HG03045 (cell line): ENCODE results near the gene TMED5.
A peak's percentile ranks its signal among the peaks of the same experiment; 100 is the strongest.
"Not testable (repeated sequence)": the region's sequence is repeated elsewhere in the genome, so short reads cannot be mapped to it uniquely, and the experiment has no call there.

Experiments used
- ATAC-seq: cut with Tn5 transposase; IDR thresholded peaks from one replicate; pipeline ENCODE4 v1.9.1; 2021; ENCODE audit warnings: mild to moderate bottlenecking, moderate library complexity; ENCODE audit not compliant: unreplicated experiment

TMED5 gene

DNA sequence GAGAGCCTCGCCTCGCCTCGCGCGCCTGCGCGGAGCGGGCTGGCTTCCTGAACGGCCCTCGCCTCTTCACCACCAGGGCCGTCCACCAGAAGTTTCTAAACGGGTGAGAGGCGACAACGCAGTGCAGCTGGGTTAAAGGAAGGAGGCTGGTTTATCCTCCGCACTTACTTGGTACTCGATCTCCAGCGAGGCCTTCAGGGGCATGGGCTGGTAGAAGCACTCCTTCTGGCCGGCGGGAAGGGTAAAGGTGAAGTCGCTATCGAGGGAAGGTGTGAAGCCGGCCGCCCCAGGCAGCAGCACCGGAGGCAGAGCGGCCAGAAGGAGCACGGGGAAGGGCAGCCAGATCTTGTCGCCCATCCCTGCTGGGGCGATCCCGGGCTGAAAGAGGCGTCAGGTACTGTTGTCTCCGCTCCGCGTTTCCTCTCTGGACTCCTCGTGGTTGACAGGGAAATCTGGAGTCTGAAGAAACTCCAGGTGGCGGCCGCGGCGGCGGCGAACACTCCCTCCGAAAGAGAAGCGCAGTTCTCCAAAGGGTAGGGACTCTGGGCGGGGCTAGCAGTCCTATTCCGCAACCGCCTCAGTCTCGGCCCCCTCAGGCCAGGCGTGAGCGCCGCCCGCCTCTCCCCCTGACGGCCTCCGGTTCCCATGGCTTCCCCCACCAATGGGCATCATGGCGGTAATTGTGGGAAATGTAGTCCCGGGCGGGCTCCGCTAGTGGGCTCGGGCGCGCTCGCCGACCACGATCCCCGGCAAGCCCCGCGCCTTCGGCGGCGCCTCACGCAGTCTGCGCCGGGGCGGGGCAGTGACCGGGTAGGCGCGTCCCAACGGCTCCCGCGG, at the start of gene TMED5:
Gene TMED5 (minus strand): TSS at position 528 of the 837 bp plus-strand sequence. CDS start 171 bp downstream, at position 357.
- ATAC-seq: peak; percentile 89

DNA sequence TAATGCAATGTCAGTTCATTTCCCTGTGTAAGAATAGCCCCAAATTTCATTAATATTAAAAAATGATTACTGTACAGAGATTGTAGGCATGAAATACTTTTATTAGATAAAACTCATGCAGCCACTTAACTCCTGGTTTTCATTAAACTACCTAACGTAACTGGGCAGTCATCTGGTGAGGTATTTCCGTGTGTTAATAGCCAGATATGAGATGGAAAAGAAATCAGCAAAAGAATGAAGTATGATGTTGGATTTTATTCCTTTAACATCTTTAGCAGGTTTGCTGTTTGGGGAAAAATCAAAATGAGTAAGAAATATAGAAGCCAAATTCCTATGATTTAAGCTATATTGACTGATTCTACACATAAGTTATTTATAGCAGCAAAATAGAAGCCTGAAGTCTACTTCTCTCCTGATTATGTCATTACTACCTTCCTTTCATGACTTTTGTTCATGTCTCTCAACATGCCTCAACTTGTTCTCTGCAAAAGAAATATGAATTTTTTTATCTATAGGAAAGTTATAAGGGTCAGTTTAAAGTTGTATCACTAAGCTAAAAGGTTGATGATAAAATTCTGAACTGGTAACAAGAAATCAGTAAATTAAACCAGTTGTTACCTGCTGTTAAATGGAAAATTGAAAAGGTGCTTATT, 42.9 kb upstream of the TMED5 start:
- ATAC-seq: no peak

DNA sequence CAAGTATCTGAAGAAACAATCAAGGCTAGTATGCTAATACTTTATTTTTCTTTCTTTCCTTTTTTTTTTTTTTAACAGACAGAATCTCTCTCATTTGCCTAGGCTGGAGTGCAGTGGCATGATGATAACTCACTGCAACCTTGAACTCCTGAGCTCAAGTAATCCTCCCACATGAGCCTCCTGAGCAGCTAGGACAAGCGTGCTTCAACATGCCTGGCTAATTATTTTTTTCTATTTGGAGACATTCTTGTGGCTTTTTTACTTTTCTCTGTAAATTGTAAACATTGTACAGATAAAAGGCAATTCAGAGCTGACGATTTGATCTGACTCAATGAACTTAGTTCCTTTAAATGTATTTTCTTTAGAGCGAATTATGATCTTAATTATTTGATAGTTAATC, 41.7 kb upstream of the TMED5 start:
- ATAC-seq: no peak

DNA sequence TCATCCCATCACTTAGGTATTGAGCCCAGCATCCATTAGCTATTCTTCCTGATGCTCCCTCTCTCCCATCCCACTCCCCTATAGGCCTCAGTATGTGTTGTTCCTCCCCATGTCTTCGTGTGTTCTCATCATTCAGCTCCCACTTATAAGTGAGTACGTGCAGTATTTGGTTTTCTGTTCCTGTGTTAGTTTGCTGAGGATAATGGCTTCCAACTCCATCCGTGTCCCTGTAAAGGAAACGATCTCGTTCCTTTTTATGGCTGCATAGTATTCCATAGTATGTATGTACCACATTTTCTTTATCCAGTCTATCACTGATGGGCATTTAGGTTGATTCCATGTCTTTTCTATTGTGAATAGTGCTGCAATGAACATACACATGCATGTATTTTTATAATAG, 40.5 kb upstream of the TMED5 start:
- ATAC-seq: not testable (repeated sequence)

DNA sequence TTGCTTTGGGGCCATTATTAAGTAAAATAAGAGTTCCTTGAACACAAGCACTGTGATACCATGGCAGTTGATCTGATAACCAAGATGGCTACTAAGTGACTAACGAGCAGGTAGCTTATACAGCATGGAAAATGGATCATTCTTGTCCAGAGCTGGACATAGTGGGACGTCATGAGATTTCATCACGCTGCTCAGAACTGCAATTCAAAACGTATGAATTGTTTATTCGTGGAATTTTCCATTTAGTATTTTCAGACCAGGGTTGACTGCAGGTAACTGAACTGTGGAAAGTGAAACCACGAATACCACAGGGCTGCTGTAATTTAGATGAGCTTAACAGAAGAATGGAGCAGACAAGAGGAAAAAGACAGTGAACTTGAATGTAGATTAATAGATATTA, 39.2 kb upstream of the TMED5 start:
- no peak for ATAC-seq

DNA sequence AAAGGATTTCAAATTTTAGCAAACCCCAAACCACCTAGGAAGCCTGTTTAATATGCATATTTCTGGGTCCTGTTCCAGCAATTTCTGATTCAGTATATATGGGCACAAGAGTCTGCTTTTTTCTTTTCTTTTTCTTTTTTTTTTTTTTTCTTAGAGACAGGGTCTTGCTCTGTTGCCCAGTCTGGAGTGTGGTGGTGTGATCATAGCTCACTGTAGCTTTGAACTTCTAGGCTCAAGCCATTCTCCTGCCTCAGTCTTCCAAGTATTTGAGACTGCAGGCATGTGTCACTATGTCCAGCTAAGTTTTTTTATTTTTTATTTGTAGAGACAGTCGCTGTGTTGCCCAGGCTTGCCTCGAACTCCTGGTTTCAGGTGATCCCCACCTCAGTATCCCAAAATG, 35.1 kb upstream of the TMED5 start:
- ATAC-seq: no peak

DNA sequence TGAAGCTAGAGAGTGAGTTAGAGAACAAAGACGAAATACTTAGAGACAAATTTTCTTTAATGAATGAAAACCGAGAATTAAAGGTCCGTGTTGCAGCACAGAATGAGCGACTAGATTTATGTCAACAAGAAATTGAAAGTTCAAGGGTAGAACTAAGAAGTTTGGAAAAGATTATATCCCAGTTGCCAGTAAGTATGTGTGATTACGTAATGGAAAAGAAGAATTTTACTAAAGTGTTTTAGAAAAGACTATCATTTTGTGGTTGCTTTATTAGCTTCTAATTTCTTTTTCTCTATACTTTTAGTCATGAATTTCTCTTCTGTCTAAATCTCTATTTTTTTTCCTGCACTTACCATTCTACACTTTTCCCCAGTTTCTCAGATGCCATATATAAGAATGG, 27.0 kb upstream of the TMED5 start:
- no peak for ATAC-seq

DNA sequence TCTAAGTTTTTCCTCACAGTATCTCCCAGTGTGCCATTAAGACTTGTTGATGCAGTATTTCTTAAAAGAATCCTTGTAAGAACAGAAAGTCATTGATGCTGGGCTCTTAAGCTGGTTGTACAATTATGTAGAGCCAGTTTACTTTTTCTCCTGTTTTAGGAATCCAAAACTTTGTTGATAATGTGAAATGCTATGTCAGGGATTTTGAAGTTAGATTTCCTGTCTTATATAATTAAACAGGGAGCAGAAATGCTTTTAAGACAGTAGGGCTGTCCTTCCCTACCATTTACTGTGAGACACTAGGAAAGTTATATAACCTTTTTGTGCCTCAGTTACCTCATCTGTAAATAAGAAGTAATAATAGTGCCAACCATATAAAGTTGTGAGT, 26.3 kb upstream of the TMED5 start:
- ATAC-seq: no peak

DNA sequence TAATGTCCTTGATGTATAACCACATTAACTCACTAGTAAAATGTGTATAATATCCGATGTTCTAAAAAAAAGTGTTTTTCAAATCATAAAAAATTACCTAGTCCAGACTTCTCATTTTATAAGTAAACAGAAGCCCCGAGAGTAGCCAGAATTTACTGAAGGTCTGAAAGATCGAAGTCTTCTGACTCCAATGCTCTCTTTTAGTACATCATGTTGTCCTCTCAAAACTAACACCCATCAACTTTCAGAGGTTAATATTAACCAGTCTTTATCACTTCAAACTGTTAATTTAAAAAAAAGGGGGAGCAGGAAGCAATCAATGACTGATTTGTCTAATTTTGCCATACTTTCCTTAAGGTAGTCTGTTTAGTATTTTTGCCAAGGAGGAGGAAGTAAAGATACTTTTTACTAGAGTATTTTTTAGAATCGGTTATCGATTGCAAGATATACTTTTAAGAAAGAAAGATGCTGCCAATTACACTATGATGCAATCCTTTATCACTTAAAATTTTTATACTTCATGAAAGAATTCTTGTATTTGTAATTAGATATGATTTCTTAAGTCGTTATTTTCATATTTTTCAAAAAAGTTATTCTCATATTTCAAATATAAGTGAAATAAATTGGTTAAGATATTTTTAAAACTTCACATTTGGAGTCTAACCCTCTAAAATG, 25.8 kb upstream of the TMED5 start:
- no peak for ATAC-seq

DNA sequence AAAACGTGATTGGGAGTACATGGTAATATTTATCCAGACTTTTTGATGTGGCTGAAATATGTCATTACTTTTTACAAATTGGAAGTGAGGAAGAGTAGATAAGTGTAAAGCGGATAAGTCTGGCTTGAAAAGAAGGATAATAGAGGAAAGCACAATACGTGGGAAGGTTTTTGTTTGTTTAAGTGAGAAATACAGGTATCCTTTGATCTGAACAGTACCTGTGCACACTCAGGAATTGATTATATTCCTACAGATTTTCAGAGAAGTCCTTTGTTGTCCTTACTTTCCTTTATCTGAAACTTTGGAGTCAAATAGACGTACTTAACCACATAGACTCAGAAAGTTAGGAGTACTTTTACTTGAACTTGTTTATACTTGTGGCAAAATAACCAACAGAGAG, 20.5 kb upstream of the TMED5 start:
- no peak for ATAC-seq

DNA sequence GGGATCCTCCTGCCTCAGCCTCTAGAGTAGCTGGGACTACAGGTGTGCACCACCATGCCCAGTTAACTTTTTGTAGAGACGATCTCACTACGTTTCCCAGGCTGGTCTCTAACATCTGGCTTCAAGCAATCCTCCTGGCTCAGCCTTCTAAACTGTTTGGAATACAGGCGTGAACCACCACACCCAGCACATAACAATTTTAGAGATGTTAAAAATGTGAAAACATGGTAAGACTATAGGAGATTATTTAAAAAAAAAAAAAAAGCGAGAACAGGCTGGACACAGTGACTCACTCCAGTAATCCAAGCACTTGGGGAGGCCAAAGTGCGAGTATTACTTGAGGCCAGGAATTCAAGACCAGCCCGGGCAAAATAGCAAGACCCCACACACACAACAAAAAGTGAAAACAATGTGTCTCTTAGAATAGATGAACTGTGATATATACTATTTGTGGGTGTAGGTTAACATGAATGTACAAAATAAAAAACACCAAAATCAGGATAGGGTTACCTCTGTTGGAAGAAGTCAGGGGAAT, 19.9 kb upstream of the TMED5 start:
- ATAC-seq: no peak

DNA sequence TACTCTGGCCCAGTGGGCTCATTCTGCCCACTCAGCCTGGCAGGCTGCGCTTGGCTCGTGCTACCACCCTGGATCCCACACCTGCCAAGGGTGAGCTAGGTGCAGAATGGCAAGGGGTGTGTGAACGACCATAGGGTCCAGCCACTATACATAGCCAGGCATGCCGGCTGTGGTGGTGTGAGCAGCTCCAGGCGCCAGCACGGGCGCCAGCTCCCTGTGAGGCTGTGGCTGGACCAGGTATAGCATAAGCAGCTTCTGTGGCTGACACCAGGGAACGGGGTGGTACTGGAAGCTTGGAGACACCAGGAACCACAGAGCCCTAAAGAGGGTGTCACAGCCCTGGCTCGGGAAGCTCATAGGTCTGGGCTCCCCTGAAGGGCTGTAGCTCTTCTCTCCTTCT, 18.9 kb upstream of the TMED5 start:
- ATAC-seq: no peak

DNA sequence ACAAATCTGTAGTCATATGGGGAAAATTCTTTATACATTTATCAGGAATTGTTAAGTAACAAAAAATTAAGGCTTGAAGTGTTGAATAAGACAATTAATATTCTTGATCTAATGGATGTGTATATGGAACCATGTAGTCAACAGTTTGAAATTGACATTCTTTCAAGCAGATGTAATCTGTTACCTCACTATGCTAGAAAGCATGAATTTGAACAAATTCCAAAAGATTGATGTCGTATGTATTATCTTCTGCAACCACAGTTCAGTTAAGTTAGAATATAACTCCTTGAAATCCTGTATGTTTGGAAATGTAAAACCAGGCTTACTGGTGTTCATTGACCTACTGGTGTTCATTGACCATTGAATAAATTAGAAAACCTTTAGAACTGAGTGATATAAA, 16.4 kb upstream of the TMED5 start:
- no peak for ATAC-seq

DNA sequence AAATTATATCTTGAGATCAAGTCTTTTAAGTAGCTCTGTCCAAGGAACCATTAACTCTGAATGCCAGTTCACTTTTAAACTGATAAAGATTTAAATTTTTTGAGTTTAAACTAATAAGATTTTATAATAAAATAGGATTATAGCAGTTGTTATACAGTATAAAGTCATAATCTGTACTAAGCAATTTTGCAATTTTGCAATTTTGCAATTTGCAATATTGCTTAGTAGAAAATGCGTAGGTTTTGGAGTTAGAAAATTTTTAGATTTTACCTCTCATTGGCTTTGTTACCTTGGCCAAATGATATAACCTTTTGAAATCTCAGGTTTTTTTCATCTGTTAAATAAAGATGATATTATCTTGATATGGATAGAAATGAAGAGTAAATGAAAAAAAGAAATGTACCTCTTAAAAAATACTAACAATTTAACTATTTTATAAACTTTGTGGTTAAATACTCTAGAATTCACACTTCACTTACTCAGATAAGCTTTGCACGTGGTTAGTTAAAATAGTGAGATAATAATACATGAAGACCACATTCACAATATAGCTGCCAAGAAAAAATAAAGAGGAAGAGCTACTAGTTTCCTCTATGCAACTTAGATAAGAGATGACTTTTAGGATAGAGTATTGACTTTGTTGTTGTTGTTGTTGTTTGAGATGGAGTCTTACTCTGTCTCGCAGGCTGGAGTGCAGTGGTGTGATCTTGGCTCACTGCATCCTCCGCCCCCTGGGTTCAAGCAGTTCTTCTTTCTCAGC, 14.2 kb upstream of the TMED5 start:
- no peak for ATAC-seq

DNA sequence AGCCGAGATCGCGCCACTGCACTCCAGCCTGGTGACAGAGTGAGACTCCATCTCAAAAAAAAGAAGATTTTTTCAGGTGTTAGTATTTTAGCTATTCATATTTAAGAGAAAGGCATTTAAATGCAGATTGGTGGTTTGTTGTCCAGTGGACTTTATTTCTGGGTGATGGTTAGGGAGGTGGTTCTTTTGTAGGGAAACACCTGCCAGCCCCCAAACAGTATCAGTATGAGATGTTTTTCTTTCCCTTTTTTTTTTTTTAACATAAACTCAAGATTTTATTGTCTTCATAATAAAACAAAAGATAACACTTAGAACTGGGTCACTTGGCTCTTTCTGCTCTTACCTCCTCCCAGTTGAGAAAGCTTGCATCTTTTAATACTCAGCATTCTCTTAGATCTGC, 10.2 kb upstream of the TMED5 start:
- ATAC-seq: no peak

DNA sequence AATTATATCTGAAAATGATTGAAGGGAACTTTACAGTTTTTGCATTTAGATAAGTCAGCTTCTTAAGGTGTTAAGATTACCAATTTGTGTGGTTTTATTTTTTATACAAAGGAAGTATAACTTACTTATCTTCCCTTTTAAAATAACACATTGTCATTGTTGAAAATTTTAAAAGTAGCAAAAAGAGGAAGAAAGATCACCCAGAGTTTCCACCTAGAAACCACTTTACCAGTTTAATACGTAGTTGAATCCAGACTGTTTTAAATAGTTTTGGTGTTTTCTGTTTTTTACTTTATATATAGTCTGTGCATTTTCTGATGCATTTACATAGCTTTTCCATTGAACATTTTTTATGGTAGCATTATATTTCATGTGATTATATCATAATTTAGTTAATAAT, 6.5 kb upstream of the TMED5 start:
- ATAC-seq: no peak

DNA sequence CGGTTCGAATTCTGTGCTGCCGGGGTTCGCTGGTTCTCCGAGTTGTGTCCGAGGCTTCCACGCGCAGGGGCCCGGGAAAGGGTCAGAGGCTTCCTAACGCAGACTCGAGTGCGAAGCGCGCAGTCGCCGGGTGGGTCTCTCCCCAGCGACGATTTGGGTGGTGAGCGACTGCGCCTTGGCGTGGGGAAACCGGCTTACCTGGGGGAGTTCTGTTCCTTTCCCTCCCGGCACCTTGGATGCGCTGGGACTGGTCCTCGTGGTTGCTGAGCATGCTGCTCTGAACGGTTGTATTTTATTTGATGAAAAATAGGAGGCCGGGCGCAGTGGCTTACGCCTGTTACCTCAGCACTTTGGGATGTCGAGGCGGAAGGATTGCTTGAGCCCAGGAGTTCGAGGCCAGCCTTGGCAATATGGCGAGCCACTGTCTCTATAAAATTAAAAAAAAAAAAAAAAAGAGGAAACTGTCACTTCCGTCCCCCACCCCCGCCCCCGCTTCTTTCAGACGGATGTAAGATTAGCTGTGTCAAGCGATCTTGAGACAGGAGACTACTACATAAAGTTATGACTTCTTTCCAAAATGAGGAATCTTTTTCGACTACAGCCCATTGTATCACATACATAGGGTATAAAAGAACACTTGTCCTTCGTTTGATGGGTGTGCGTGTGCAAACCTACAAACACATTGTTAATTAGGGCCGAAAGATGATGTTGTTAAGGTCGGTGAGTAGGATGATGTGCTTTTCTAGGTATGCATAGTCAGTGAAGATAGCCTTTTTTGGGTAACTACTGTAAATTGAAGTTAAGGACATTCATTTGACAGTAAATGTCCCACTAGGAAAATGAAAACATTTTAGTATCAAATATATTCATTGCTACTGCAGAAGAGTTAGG, 755 bp upstream of the TMED5 start, which contains the start of gene CCDC18:
Gene CCDC18 (plus strand): TSS at position 2 of the 891 bp plus-strand sequence. CDS start 2,638 bp downstream, outside the sequence.
- ATAC-seq: peak; percentile 6

DNA sequence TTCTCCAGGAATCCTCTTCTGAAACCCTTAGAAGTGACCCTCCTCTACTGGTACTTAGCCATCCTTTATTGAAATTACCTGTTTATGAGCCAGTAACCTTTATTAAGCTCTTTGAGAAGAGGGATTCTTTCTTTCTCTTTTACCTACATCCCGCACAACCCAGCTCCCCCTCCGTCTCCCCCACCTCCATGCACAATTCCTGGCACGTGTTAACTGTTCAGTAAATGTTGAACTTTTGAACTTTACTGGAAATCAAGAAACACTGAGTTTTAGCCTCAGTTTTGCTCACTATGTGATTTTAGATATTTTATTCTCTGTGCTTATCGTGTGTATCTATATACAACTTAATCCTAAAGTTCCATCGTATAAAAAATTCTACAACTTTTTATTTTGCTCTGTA, 1.8 kb downstream of the TMED5 start:
- ATAC-seq: no peak

DNA sequence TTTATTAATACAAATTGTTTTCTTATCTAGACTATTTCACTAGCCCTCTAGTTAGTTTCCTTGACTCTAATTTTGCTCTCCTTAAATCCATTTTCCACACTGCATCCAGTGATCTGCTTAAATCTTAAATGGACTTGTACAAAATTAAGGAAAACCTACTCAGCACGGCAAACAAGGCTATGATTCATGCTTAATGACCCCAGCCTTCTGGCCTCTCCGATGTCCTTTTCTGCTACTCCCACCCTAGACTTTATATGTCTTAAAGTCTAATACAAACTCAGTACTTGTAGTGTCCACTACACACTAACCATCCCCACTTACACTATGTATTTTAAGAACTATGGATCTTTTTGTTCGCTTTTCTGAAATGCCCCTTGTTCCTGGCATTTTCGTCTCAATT, 2.2 kb downstream of the TMED5 start:
- ATAC-seq: no peak

DNA sequence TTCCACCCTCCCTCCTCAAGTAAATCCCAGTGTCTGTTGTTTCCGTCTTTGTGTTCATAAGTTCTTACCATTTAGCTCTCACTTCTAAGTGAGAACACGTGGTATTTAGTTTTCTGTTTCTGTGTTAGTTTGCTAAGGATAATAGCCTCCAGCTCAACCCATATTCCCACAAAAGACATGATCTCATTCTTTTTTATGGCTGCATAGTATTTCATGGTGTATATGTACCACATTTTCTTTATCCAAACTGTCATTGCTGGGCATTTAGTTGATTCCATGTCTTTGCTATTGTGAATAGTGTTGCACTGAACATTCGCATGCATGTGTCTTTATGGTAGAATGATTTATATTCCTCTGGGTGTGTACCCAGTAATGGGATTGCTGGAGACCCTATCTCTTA, 5.6 kb downstream of the TMED5 start:
- not testable (repeated sequence) for ATAC-seq
